ENCODE results near the gene MAMDC2.
A peak's percentile ranks its signal among the peaks of the same experiment; 100 is the strongest.
"Not testable (repeated sequence)": the region's sequence is repeated elsewhere in the genome, so short reads cannot be mapped to it uniquely, and the experiment has no call there.

Gene MAMDC2

DNA sequence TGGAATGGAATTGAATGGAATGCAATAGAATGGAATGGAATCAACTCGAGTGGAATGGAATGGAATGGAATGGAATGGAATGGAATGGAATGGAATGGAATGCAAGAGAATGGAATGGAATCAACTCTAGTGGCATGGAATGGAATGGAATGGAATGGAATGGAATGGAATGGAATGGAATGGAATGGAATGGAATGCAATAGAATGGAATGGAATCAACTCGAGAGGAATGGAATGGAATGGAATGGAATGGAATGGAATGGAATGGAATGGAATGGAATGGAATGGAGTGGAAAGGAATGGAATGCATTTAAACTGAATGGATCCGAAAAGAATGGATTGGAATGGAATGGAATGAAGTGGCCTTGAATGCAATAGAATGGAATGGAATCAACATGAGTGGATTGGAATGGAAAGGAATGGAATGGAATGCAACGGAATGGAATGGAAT, 5.5 kb upstream of the MAMDC2 start:
- not testable (repeated sequence) for DNase-seq

GRCh38 chr9:70040376-70040903, 3.2 kb upstream of the MAMDC2 start:
- no peak for DNase-seq

DNA sequence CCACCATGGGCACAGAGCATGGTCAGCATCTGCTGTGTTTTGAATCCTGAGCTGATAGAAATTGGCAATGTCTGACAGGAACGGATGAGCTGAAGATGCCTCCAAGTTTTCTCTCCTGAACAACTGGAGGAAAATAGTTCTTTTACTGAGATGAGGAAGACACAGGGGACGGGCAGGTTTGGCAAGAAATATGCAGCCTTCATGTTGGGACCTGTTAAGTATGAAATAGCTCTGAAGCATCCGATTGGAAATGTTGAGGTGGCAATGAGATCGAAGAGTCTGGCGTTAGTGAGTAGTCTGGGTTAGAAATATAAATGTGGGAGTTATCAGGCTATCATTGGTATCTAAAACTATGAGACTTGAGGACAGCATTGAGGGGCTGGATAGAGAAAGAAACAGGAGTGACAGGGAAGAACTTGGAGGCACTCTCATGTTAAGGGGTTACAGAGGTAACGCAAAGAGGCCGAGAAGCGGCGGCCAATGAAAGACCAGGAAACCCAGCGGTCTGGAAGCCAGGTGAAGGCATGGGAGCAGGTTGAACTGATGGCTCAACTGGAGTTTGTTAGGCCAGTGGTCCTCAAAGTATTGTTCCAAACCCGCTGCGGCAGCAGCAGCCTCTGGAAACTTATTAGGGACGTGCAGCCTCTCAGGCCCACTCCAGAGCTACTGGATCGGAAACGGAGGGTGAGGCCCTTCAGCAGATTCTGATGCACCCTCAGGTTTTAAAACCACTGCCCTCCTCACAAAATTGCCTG, 1.0 kb upstream of the MAMDC2 start:
- no peak for DNase-seq

DNA sequence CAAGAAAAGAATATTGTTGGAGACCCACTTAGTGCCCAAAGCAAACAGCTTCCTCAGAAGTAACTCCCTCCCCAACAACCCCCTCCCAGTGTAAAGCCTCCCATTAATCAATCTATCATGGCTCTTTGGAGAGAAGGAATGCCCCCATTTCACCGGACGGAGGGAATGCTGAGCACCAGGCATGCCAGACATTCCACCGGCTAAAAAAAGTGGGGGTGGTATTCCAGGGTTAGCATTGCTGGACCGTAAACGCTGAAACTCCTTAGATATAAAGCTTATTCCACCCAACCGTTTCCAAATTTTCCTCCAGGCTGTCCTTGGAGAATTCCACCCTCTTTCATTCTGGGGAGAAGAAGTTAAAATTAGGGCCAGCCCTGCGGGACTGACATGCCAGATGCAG, 363 bp upstream of the MAMDC2 start:
- no peak for DNase-seq

DNA sequence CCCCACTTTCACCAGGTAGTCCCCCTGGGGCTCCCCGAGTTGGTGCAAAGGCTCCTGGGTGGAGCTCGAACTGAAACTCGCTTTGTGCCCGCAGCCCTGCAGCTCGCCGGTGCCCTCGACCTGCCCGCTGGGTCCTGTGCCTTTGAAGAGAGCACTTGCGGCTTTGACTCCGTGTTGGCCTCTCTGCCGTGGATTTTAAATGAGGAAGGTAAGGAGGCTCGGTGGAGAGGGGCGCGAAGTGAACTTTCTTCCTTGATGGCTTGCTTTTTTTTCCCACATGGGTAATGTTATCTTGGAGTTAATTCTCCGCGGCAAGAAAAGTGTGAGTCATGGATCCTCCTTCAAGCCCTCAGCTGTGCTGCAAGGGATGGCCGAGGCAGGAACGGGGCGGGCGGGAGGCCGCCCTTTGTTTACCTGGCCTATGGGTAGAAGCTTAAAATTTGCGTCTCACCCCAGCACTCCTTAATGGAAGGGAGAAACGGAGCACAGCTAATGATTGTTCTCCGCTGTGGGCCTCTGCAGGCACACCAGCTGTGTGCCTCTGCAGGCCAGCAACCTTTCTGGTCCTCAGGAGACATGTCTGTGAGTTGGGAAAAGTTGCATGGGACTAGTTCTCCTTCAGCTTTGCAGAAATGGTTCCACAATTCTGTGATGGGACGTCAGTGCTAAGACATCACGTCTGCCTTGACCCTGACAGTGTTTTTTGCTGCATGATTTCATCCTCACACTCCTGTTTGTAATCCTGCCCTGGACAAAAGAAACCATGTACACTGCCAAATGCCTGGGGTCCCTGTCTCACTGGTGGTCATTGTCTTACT, 1.1 kb downstream of the MAMDC2 start:
- peak in 1 of 2 experiments; percentile 39 for DNase-seq

GRCh38 chr9:70045452-70045851, 1.8 kb downstream of the MAMDC2 start:
- no peak for DNase-seq

DNA sequence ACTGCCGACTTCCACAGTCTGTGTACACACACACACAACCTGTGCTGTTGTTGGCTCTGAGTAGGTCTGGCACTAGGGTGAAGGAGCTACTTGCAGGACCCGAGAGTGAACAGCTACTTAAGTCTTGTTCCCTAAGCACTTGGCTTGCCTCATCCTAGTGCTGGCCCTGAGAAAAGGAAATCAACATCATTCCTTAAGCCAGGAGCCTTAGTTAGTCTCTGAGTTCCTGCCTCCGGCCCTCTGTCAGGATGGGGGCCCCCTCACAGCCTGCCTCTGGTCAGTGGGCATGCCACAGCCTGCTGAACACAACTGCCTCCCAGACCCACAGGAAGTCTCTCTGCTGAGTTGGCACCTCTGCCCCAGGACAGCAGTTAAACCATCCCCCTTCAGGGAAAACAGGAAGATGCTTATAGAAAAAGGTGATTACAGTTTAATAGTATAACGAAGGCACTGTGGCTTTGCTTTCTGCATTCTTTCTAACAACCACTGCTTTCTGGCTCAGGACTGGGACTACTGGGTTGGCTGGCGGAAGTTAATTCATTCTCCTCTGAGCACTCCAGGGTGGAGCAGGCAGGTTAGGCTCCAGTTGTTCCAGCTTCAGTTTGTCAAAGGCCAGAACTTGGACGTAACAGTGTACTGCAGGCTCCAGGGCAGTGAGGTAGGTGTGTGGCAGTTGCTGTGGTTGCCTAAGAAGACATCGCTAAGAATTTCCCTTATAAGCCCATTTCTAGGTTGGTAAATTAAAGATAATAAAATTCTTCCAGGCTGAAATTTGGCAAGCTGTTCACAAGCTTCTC, 2.8 kb downstream of the MAMDC2 start:
- DNase-seq = no peak

DNA sequence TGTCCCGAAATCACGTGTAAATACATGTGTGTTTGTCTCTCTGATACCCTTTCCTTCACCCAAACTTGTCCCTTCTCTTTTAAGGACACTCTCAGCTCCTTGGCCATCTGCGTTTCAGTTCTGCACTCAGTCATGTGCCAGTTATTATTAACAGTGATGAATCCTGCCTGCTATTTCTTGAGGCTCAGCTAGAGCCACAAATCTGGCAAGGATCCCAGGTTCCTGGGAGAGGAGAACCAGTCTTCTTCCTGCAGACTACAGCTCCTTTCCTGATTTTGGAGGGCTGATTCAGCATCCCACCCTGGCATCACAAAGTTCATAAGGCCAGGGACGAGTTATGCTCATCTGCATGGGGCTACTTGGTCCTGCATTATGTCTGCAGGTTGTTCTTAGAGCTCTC, 5.6 kb downstream of the MAMDC2 start:
- no peak for DNase-seq

GRCh38 chr9:70049672-70050271, 6.1 kb downstream of the MAMDC2 start:
- DNase-seq = no peak

DNA sequence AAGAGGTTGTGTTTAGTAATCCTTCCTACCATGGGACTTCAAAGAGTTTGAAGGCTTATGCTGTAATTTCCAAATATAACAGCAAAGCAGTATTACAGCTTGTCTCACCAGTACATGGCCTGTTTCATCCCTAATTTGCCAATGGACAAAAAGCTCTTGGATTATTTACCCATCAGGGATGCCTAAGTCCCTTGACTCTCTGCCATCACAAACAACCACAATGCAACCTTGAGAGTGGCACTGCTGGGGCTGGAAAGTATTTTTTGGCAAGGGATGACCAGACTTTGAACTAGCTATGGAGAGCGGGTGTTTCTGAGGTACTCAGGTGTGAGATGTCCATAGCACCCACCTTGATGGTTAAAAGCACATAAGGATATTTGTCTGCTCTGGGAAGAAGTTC, 9.1 kb downstream of the MAMDC2 start:
- peak in 1 of 2 experiments; percentile 37 for DNase-seq

DNA sequence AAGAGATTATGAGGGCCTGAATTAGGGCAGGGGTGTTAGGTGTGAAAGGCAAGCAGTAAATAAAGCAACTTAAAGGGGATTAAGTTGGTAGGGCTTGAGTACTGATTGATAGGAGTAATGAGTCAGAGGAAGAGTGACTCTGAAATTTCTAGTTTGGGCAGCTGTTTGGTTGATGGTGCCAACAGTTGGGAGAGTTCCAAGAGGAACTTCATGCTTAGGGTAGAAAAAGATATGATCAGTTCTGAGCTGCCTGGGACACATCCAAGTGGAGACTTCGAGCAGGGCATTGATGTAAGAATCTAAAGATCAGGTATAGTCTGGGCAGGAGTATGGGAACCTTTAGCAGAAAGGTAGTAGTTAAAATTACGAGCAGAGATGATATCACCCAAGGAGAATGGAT, 10.2 kb downstream of the MAMDC2 start:
- DNase-seq = no peak

DNA sequence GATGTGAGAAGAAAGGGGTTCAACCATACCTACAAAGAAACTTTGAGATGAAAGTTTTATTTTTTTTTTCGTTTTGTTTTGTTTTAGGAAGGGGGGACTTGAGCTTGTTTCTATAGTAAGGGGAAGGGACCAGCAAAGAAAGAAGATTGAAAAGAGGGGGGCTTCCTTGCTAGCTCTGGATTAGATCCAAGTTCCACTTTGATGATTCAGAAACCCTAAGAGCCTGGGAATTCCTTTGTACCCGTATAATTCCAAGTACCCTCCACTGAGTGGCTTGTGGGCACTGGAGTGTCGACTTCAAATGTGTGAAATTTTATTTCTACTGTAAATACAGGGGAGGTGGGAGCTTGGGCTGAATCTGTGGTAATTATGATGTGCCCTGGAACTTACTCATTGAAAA, 10.9 kb downstream of the MAMDC2 start:
- DNase-seq = no peak

DNA sequence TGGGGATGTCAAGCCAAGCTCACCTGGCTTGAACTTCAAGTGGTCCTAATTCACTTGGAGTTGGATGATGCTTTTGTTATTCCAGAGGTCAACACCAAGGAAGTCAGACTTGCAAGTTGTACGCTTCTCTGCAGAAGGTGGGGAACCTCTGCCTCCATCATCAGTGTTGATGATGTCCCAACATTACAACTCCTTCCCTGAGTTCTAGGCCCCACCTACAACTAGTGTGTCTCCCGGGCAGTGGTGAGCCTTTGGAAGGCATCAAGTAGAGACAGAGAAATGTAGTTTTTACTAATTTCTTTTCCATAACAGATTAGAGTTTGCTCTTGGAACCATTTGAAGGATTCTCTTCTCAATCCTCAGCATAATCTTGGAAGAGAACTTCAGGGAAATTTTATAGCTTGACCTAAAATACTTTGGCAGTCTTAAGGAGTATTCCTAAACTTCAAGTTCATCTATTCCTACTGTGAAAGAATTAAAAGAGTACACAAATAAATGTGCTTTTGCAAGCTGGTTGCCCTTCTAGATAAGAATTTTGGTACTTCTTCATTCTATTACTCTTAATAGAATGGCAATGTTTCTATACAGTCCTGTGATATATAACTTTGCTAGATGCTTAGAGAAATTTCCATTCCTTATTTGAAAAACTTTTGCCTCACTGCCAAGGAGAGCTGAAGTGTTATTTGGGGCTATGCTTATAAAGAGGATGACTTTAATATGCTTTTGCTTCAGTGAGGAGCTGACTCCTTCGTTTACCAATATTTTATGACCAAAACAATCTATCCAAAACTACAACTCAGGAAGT, 12.0 kb downstream of the MAMDC2 start:
- no peak for DNase-seq

GRCh38 chr9:70056211-70056944, 12.7 kb downstream of the MAMDC2 start:
- DNase-seq = no peak

GRCh38 chr9:70058569-70059116, 15.0 kb downstream of the MAMDC2 start:
- DNase-seq = no peak

- DNase-seq = no peak
Observed at GRCh38 chr9:70060148-70060882, 16.7 kb downstream of the MAMDC2 start.

- peak in 1 of 2 experiments; percentile 23 for DNase-seq
Observed at GRCh38 chr9:70060883-70061507, 17.3 kb downstream of the MAMDC2 start.

- DNase-seq = no peak
Observed at GRCh38 chr9:70061776-70062175, 18.1 kb downstream of the MAMDC2 start.

- no peak for DNase-seq
Observed at GRCh38 chr9:70064496-70064895, 20.8 kb downstream of the MAMDC2 start.

All from NCI-H526 (cell line).